ENCODE results near the gene EFNA5. TPM values are rescaled to one million over a fixed set of nuclear protein-coding genes. Genes with fewer than 3 reads are reported as not detected.

The EFNA5 gene
- 40.9 TPM for total RNA-seq
- long read RNA-seq, partial matches to known transcripts: 0 of 20 reads
- long read RNA-seq, other reads (novel, unspliced or antisense): 20 of 20 reads

GRCh38 chr5:107670932-107671741 is at the start of gene EFNA5:
Gene EFNA5 (minus strand): TSS chr5:107670937.
- intact Hi-C loops (cut with DNase I): loop anchor here (2.0 to 10.0 kb wide), 8 partner anchors 98 to 616 kb away; no protein-coding TSS in a partner anchor
- no peak for DNase-seq (ENCODE audit: low spot score)

- intact Hi-C loops (cut with DNase I): no loop called here
- DNase-seq (ENCODE audit: low spot score): no peak
Observed at GRCh38 chr5:107719034-107719606, 48.4 kb upstream of the EFNA5 start.

GRCh38 chr5:107717816-107718215 is 47.1 kb upstream of the EFNA5 start:
- DNase-seq (ENCODE audit: low spot score): no peak
- intact Hi-C loops (cut with DNase I): no loop called here

- DNase-seq (ENCODE audit: low spot score): no peak
Observed at GRCh38 chr5:107713228-107713627, 42.5 kb upstream of the EFNA5 start.

GRCh38 chr5:107712359-107712870 is 41.7 kb upstream of the EFNA5 start:
- intact Hi-C loops (cut with DNase I): no loop called here
- no peak for DNase-seq (ENCODE audit: low spot score)

More at GRCh38 chr5:107713228-107713627, 42.5 kb upstream of the EFNA5 start:
- intact Hi-C loops (cut with DNase I): no loop called here

- intact Hi-C loops (cut with DNase I): no loop called here
- DNase-seq (ENCODE audit: low spot score): no peak
Observed at GRCh38 chr5:107705402-107706014, 34.8 kb upstream of the EFNA5 start.

GRCh38 chr5:107704681-107705401 is 34.1 kb upstream of the EFNA5 start:
- intact Hi-C loops (cut with DNase I): no loop called here
- no peak for DNase-seq (ENCODE audit: low spot score)

- intact Hi-C loops (cut with DNase I): no loop called here
- DNase-seq (ENCODE audit: low spot score): no peak
Observed at GRCh38 chr5:107700481-107700880, 29.7 kb upstream of the EFNA5 start.

- DNase-seq (ENCODE audit: low spot score): no peak
- intact Hi-C loops (cut with DNase I): no loop called here
Observed at GRCh38 chr5:107699425-107699824, 28.7 kb upstream of the EFNA5 start.

GRCh38 chr5:107698286-107698685 is 27.5 kb upstream of the EFNA5 start:
- intact Hi-C loops (cut with DNase I): no loop called here
- no peak for DNase-seq (ENCODE audit: low spot score)

GRCh38 chr5:107696498-107696897 is 25.8 kb upstream of the EFNA5 start:
- DNase-seq (ENCODE audit: low spot score): no peak
- intact Hi-C loops (cut with DNase I): no loop called here

- intact Hi-C loops (cut with DNase I): no loop called here
- DNase-seq (ENCODE audit: low spot score): no peak
Observed at GRCh38 chr5:107696080-107696479, 25.3 kb upstream of the EFNA5 start.

GRCh38 chr5:107687937-107688336 is 17.2 kb upstream of the EFNA5 start:
- intact Hi-C loops (cut with DNase I): no loop called here
- DNase-seq (ENCODE audit: low spot score): no peak

- intact Hi-C loops (cut with DNase I): no loop called here
- peak; percentile 56 for DNase-seq (ENCODE audit: low spot score)
Observed at GRCh38 chr5:107687404-107687803, 16.7 kb upstream of the EFNA5 start.

GRCh38 chr5:107682533-107682932 is 11.8 kb upstream of the EFNA5 start:
- intact Hi-C loops (cut with DNase I): no loop called here
- DNase-seq (ENCODE audit: low spot score): no peak

- no peak for DNase-seq (ENCODE audit: low spot score)
- intact Hi-C loops (cut with DNase I): no loop called here
Observed at GRCh38 chr5:107680799-107681198, 10.1 kb upstream of the EFNA5 start.

GRCh38 chr5:107680099-107680498 is 9.4 kb upstream of the EFNA5 start:
- intact Hi-C loops (cut with DNase I): no loop called here
- DNase-seq (ENCODE audit: low spot score): no peak

- no peak for DNase-seq (ENCODE audit: low spot score)
- intact Hi-C loops (cut with DNase I): loop anchor here (10.0 kb wide), 1 partner anchor 622 kb away; no protein-coding TSS in a partner anchor
Observed at GRCh38 chr5:107676702-107677101, 6.0 kb upstream of the EFNA5 start.

- intact Hi-C loops (cut with DNase I): loop anchor here (10.0 kb wide), 1 partner anchor 620 kb away; no protein-coding TSS in a partner anchor
- no peak for DNase-seq (ENCODE audit: low spot score)
Observed at GRCh38 chr5:107675201-107675600, 4.5 kb upstream of the EFNA5 start.

GRCh38 chr5:107674655-107675054 is 3.9 kb upstream of the EFNA5 start:
- intact Hi-C loops (cut with DNase I): loop anchor here (5.0 to 10.0 kb wide), 7 partner anchors 117 to 620 kb away; no protein-coding TSS in a partner anchor
- DNase-seq (ENCODE audit: low spot score): no peak

Data from cardiac septum (tissue), 1 donor.